ENCODE results near the gene ACKR1.

GRCh38 chr1:159201642-159202041, 3.0 kb upstream of the ACKR1 start:
- TF ChIP-seq SUZ12 (IDR thresholded peaks at IDR 0.05; ENCODE audit: extremely low read depth, insufficient read depth, insufficient read length) (no peak), ZNF274 (IDR thresholded peaks at IDR 0.05; ENCODE audit: low read depth, low read length) (no peak), YY1 (IDR thresholded peaks at IDR 0.05; ENCODE audit: insufficient read depth, insufficient read length) (no peak)
